Heart left ventricle (tissue), 13 donors: ENCODE data around the gene FAT4.

ENCODE experiments used
- CTCF ChIP-seq, 12 donors: fragments of 200-600 bp; sonication (generic) in 4 of 12; IDR thresholded peaks; one replicate each; pipeline versions ENCODE4 v1.5.0 to v1.8.0; 2018 to 2022; ENCODE audit warnings: antibody characterized with exemption in 12 of 12, mild to moderate bottlenecking in 5 of 12
- POLR2A ChIP-seq, 2 donors: fragments of 450-650 bp; IDR thresholded peaks; one replicate each; pipeline ENCODE4 v1.6.1; 2017; ENCODE audit warnings: antibody characterized with exemption in 2 of 2, mild to moderate bottlenecking in 2 of 2, moderate library complexity in 2 of 2
- donor health status: ischemic (EF 13 %, LVEDD 7.1; RV severe dilation, severe dysfunction).
- donor health status: DM: no; HTN: yes; CAD: no.
- donor health status: DM: no; HTN: no; CAD: no.
- donor health status: ischemic (EF 25% LVEDD 6.9; RV normal size, moderate dysfunction).
- donor health status: ischemic (EF 25% LVEDD 5.7; RV mildly dilated, moderate dysfunction).
- donor health status: ischemic (EF 35%, LVEDD 5.7; RV mildly dilated, moderate dysfunction).
- donor health status: nonischemic (EF 11% LVEDD 7.7; RV severe dilation, severe dysfunction).
- donor health status: DM: yes; HTN: yes; CAD: no.
- donor health status: PGD.
- donor health status: ischemic (EF 29% LVEDD 5.4; RV normal size, mild dysfunction).
- donor health status: nonischemic (EF 23%, LVEDD 6.1; RV moderate dilation, normal function).

- TF ChIP-seq CTCF (IDR thresholded peaks at IDR 0.05), result no peak
- no peak for TF ChIP-seq POLR2A (IDR thresholded peaks at IDR 0.05)
Observed at GRCh38 chr4:125303821-125304220, 10.9 kb upstream of the FAT4 start.
